ENCODE data around the gene TMEM170A. TPM values are rescaled to one million over a fixed set of nuclear protein-coding genes. Genes with fewer than 3 reads are reported as not detected.
"Not testable (repeated sequence)": the region's sequence is repeated elsewhere in the genome, so short reads cannot be mapped to it uniquely, and the experiment has no call there.

The TMEM170A gene
- total and polyA plus RNA-seq, 7 donors = 12.7 to 24.5 (median 15.9) TPM

DNA sequence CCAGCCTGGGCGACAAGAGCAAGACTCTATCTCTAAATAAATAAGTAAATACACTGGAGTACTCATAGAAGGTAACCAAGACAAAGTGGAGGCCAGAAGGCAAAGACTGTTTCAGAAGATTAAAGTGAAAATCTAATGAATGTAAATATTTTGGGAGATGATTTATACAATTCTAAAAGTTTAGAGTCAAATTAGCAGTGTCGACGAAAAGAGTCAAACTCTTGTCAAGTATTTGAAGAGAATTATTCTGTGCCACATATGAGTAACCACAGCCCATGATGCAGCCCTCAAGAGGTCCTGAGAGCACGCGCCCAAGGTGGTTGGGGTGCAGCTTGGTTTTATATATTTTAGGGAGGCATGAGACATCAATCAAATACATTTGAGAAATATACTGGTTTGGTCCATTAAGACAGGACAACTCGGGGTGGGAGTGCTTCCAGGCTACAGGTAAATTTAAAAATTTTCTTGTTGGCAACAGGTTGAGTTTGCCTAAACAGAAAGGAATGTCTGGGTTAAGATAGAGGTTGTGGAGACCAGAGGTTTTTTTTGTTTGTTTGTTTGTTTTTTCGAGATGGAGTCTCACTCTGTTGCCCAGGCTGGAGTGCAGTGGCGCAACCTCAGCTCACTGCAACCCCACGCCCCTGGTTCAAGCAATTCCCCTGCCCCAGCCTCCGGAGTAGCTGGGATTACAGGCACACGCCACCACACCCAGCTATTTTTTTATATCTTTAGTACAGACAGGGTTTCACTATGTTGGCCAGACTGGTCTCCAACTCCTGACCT, 34.7 kb downstream of the TMEM170A start:
- H3K27me3 ChIP-seq = no peaks in the 10 kb centered on the region

DNA sequence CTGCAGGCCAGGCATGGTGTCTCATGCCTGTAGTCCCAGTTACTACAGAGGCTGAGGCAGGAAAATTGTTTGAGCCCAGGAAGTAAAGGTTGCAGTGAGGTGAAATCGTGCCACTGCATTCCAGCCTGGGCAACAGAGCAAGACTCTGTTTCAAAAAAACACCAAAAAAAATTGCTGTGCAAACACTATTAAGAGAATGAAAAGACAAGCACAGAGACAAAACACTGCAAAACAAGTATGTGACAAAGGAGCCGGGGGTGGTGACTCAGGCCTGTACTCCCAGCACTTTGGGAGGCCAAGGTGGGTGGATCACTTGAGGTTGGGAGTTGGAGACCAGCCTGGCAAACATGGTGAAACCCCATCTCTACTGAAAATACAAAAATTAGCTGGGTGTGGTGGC, 38.0 kb downstream of the TMEM170A start:
- H3K4me1 ChIP-seq; H3K36me3 ChIP-seq; H3K27me3 ChIP-seq; H3K9me3 ChIP-seq; H3K27ac ChIP-seq; H3K4me3 ChIP-seq; intact Hi-C loops (cut with DNase I); DNase-seq: not testable (repeated sequence)
- 90 to 96% methylated on average over 2 of the region's 2 CpGs for WGBS, 2 donors

More for the DNA sequence above, 34.7 kb downstream of the TMEM170A start:
- Histone ChIP-seq H3K36me3 (no peaks in the 10 kb centered on the region), H3K4me1 (peaks cover 0 to 20% (median 10%) of the 10 kb centered on the region in 4 donors), H3K27ac (no peak overlapping the region), H3K4me3 (no peak overlapping the region), H3K9me3 (no peaks in the 10 kb centered on the region)
- 83 to 89% methylated on average over 11 of the region's 11 CpGs for WGBS, 2 donors
- intact Hi-C loops (cut with DNase I) = loop anchor here (5.0 kb wide), 1 partner anchor 127 kb away; the partner anchor contains the start of gene TMEM231
- TF ChIP-seq, protein P1, sequence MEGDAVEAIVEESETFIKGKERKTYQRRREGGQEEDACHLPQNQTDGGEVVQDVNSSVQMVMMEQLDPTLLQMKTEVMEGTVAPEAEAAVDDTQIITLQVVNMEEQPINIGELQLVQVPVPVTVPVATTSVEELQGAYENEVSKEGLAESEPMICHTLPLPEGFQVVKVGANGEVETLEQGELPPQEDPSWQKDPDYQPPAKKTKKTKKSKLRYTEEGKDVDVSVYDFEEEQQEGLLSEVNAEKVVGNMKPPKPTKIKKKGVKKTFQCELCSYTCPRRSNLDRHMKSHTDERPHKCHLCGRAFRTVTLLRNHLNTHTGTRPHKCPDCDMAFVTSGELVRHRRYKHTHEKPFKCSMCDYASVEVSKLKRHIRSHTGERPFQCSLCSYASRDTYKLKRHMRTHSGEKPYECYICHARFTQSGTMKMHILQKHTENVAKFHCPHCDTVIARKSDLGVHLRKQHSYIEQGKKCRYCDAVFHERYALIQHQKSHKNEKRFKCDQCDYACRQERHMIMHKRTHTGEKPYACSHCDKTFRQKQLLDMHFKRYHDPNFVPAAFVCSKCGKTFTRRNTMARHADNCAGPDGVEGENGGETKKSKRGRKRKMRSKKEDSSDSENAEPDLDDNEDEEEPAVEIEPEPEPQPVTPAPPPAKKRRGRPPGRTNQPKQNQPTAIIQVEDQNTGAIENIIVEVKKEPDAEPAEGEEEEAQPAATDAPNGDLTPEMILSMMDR (IDR thresholded peaks at IDR 0.05) = no peak
- no peak for TF ChIP-seq POLR2AphosphoS5 (IDR thresholded peaks at IDR 0.05)
- no peak for TF ChIP-seq POLR2A (IDR thresholded peaks at IDR 0.05)
- TF ChIP-seq EP300 (IDR thresholded peaks at IDR 0.05) = no peak
- no peak for DNase-seq

DNA sequence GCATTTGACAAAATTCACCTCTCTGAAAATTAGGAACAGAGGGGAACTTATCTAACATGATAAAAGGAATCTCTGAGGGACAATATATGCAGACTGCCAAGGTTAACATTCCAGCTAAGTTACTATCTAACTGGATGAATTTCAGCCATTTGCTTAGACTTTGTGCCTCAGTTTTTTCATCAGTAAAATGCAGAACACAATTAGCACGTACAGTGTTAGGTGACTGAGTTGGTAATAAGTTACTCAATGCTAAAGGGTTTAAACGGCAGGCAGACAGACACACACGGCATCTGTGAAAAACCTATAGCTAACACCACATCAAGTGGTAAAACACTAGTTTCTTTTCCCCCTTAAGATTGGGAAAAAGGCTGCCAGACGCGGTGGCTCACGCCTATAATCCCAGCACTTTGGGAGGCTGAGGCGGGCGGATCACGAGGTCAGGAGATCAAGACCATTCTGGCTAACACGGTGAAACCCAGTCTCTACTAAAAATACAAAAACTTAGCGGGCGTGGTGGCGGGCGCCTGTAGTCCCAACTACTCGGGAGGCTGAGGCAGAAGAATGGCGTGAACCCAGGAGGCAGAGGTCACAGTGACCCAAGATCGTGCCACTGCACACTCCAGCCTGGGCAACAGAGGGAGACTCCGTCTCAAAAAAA, 40.3 kb downstream of the TMEM170A start:
- H3K4me1 ChIP-seq; H3K27ac ChIP-seq; intact Hi-C loops (cut with DNase I); H3K4me3 ChIP-seq; H3K36me3 ChIP-seq; H3K9me3 ChIP-seq; DNase-seq; H3K27me3 ChIP-seq: not testable (repeated sequence)
- WGBS, 2 donors = 88 to 91% methylated on average over 18 of the region's 18 CpGs

DNA sequence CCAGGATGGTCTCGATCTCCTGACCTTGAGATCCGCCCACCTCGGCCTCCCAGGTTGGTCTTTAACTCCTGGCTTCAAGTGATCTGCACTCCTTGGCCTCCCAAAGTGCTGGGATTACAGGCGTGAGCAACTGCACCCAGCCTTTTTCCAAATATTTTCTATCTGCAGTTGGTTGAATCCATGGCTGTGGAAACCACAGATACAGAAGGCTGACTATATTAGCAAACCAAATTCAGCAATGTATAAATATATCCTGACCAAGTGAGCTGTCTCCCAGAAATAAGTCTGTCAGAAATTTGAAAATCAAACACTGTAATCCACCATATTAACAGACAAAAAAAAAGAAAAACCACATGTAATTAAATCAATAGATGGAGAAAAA, 40.8 kb downstream of the TMEM170A start:
- intact Hi-C loops (cut with DNase I) = no loop called here

DNA sequence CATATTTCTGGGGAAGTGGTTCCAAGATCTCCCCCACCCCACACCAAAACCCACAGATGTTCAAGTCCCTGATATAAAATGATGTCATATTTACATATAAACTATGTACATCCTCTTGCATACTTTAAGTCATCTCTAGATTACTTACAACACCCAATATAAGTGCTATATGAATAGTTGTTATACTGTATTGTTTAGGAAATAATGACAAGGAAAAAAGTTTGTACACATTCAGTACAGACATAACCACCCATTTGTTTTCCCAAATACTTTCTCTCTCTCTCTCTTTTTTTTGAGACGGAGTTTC, 42.7 kb downstream of the TMEM170A start:
- H3K27me3 ChIP-seq = no peaks in the 10 kb centered on the region
- 89 to 96% methylated on average over 1 of the region's 1 CpG for WGBS, 2 donors
- no peak overlapping the region for H3K4me3 ChIP-seq
- TF ChIP-seq EP300 (IDR thresholded peaks at IDR 0.05) = no peak
- no peak for TF ChIP-seq POLR2A (IDR thresholded peaks at IDR 0.05)
- no peak for TF ChIP-seq POLR2AphosphoS5 (IDR thresholded peaks at IDR 0.05)
- TF ChIP-seq, protein P1 (IDR thresholded peaks at IDR 0.05) = no peak
- no peaks in the 10 kb centered on the region for H3K9me3 ChIP-seq
- H3K36me3 ChIP-seq = no peaks in the 10 kb centered on the region
- peaks cover 0 to 8% (median 0%) of the 10 kb centered on the region in 4 donors for H3K4me1 ChIP-seq
- intact Hi-C loops (cut with DNase I) = no loop called here
- DNase-seq = no peak
- H3K27ac ChIP-seq = no peak overlapping the region

More for the DNA sequence above, 40.8 kb downstream of the TMEM170A start:
- no peaks in the 10 kb centered on the region for H3K9me3 ChIP-seq
- DNase-seq = no peak
- TF ChIP-seq EP300 (IDR thresholded peaks at IDR 0.05) (no peak), POLR2A (IDR thresholded peaks at IDR 0.05) (no peak), POLR2AphosphoS5 (IDR thresholded peaks at IDR 0.05) (no peak)
- TF ChIP-seq, protein P1 (IDR thresholded peaks at IDR 0.05) = no peak
- H3K4me3 ChIP-seq = no peak overlapping the region
- no peak overlapping the region for H3K27ac ChIP-seq
- H3K27me3 ChIP-seq = no peaks in the 10 kb centered on the region
- peaks cover 0 to 8% (median 0%) of the 10 kb centered on the region in 4 donors for H3K4me1 ChIP-seq
- H3K36me3 ChIP-seq = no peaks in the 10 kb centered on the region
- 80 to 96% methylated on average over 4 of the region's 4 CpGs for WGBS, 2 donors
